H1 (cell line): ENCODE measurements around the gene RNF175. TPM values are rescaled to one million over a fixed set of nuclear protein-coding genes. Genes with fewer than 3 reads are reported as not detected.

Source experiments
- CHD7 ChIP-seq: fragments of 300-600 bp; sonication (generic); IDR thresholded peaks from 2 replicates; pipeline ENCODE4 v1.7.1; 2012; ENCODE audit warnings: low read length, moderate library complexity, mild to moderate bottlenecking, inconsistent platforms; ENCODE audit not compliant: insufficient replicate concordance
- EZH2 ChIP-seq: fragments of 200-600 bp; sonication (generic); IDR thresholded peaks from 2 replicates; pipeline ENCODE4 v1.7.1; 2012; ENCODE audit warnings: low read depth, mild to moderate bottlenecking, moderate library complexity, low read length, inconsistent platforms; ENCODE audit not compliant: severe bottlenecking
- JUN ChIP-seq: IDR thresholded peaks from 2 replicates; pipeline ENCODE4 v1.6.1; 2011; ENCODE audit warnings: low read depth, mild to moderate bottlenecking, improper control_type of control experiment, low read length
- NRF1 ChIP-seq: IDR thresholded peaks from 2 replicates; pipeline ENCODE4 v1.6.1; 2011; ENCODE audit warnings: mild to moderate bottlenecking, low read depth, low read length, improper control_type of control experiment
- SP2 ChIP-seq: IDR thresholded peaks from 2 replicates; pipeline ENCODE4 v1.6.1; 2012; ENCODE audit warnings: mild to moderate bottlenecking, low read length, inconsistent platforms
- SP4 ChIP-seq: IDR thresholded peaks from 2 replicates; pipeline ENCODE4 v1.6.1; 2012; ENCODE audit warnings: low read length, inconsistent platforms
- polyA plus RNA-seq, 7 experiments: library from polyadenylated mRNA; depleted of rRNA in 3 of 7; stranded (reverse) in 5 of 7; unstranded in 2 of 7; fragments of >200 nt in 5 of 7; fragments of 200-250 nt in 2 of 7; gene quantifications; 1 replicate in 5 of 7; 2 replicates in 1 of 7; 4 replicates in 1 of 7; pipeline versions ENCODE4 v1.2.1 to v1.2.3, GENCODE V29; 2011 to 2013; ENCODE audit warnings: missing spikeins in 2 of 7, mixed read lengths in 2 of 7
- total RNA-seq: library from RNA; stranded (reverse); fragmentation: NEBNext Ultra II Directional; extraction: Animal tissue kit (Norgen Biotek cat#: 25700); gene quantifications from 2 replicates; pipeline ENCODE4 v1.2.1, GENCODE V29; 2021
- TF ChIP-seq, protein P1 (sequence below): IDR thresholded peaks from 2 replicates; pipeline ENCODE4 v1.6.1; 2012; ENCODE audit warnings: inconsistent platforms

Gene RNF175
- total and polyA plus RNA-seq, 2 of the 8 experiments (the other 6 are each of a cell fraction or from before 2014, with no cell fraction given) = 7.9 to 9.8 TPM

- TF ChIP-seq CHD7 = no peak
- no peak for TF ChIP-seq SP4
- no peak for TF ChIP-seq SP2
- TF ChIP-seq, protein P1, sequence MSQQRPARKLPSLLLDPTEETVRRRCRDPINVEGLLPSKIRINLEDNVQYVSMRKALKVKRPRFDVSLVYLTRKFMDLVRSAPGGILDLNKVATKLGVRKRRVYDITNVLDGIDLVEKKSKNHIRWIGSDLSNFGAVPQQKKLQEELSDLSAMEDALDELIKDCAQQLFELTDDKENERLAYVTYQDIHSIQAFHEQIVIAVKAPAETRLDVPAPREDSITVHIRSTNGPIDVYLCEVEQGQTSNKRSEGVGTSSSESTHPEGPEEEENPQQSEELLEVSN = no peak
- no peak for TF ChIP-seq EZH2
- TF ChIP-seq JUN = no peak
- no peak for TF ChIP-seq NRF1
Observed at GRCh38 chr4:153710681-153711080, 49.1 kb downstream of the RNF175 start (continued).
